Neural cell (in vitro differentiated cells): ENCODE data around the gene ZFAND2A. TPM values are rescaled to one million over a fixed set of nuclear protein-coding genes. Genes with fewer than 3 reads are reported as not detected.
"Not testable (repeated sequence)": the region's sequence is repeated elsewhere in the genome, so short reads cannot be mapped to it uniquely, and the experiment has no call there.

Experiments used
- H2AFZ ChIP-seq: fragments of 200-600, 300-800 bp; sonication (generic), shearing (Covaris generic); 2 replicates; pipeline ENCODE4 v1.6.0; 2014; ENCODE audit warnings: low read depth, mild to moderate bottlenecking, antibody characterized with exemption, low read length, moderate library complexity
- H3F3A ChIP-seq: fragments of 200-600 bp; shearing (Covaris generic); 2 replicates; pipeline ENCODE4 v1.6.1; 2016; ENCODE audit warnings: mild to moderate bottlenecking, moderate library complexity, mixed read lengths, antibody characterized with exemption, low read length; ENCODE audit not compliant: insufficient read depth, poor library complexity, severe bottlenecking
- H3K27ac ChIP-seq: fragments of 200-600, 300-800 bp; sonication (generic), shearing (Covaris generic); 2 replicates; pipeline ENCODE4 v1.5.1; 2014; ENCODE audit warnings: mild to moderate bottlenecking, low read length, moderate library complexity
- H3K27me3 ChIP-seq: fragments of 300-800, 200-600 bp; sonication (generic), shearing (Covaris generic); 2 replicates; pipeline ENCODE4 v1.6.0; 2014; ENCODE audit warnings: mild to moderate bottlenecking, low read depth, low read length, moderate library complexity; ENCODE audit not compliant: insufficient read depth
- H3K36me3 ChIP-seq: fragments of 300-800, 200-600 bp; sonication (generic), shearing (Covaris generic); 2 replicates; pipeline ENCODE4 v1.5.1; 2014; ENCODE audit warnings: mild to moderate bottlenecking, antibody characterized with exemption, low read length, moderate library complexity; ENCODE audit not compliant: insufficient read depth
- H3K4me2 ChIP-seq: fragments of 300-800, 200-600 bp; sonication (generic), shearing (Covaris generic); 2 replicates; pipeline ENCODE4 v1.6.0; 2014; ENCODE audit warnings: mild to moderate bottlenecking, low read length
- H3K4me3 ChIP-seq: fragments of 300-800, 200-600 bp; sonication (generic), shearing (Covaris generic); 2 replicates; pipeline ENCODE4 v1.5.1; 2014; ENCODE audit warnings: mild to moderate bottlenecking, low read length, moderate library complexity
- H3K79me2 ChIP-seq: fragments of 200-600 bp; shearing (Covaris generic); replicated peaks from 2 replicates; pipeline ENCODE4 v1.6.0; 2014; ENCODE audit warnings: mild to moderate bottlenecking, low read length, moderate library complexity; ENCODE audit not compliant: insufficient read depth
- H3K9ac ChIP-seq: fragments of 300-800, 200-600 bp; sonication (generic), shearing (Covaris generic); 2 replicates; pipeline ENCODE4 v1.6.1; 2016; ENCODE audit warnings: mild to moderate bottlenecking, low read length, mixed read lengths
- H3K9me2 ChIP-seq: fragments of 200-600 bp; shearing (Covaris generic); 2 replicates; pipeline ENCODE4 v1.6.1; 2016; ENCODE audit warnings: mild to moderate bottlenecking, low read length, mixed read lengths; ENCODE audit not compliant: insufficient read depth
- H3K9me3 ChIP-seq: fragments of 200-600, 300-800 bp; sonication (generic), shearing (Covaris generic); 2 replicates; pipeline ENCODE4 v1.6.1; 2016; ENCODE audit warnings: mild to moderate bottlenecking, mixed run types, low read length, moderate library complexity, mixed read lengths
- H4K20me1 ChIP-seq: fragments of 200-600 bp; shearing (Covaris generic); 2 replicates; pipeline ENCODE4 v1.6.1; 2016; ENCODE audit warnings: mild to moderate bottlenecking, mixed run types; ENCODE audit not compliant: insufficient read depth
- CTCF ChIP-seq: fragments of 450-650 bp; IDR thresholded peaks from 2 replicates; pipeline ENCODE4 v1.5.1; 2014; ENCODE audit warnings: antibody characterized with exemption, mild to moderate bottlenecking, moderate library complexity; ENCODE audit not compliant: poor library complexity, severe bottlenecking
- EP300 ChIP-seq: fragments of 450-650 bp; conservative IDR thresholded peaks from 2 replicates; pipeline ENCODE4 v1.6.1; 2014; ENCODE audit warnings: antibody characterized with exemption, mild to moderate bottlenecking, moderate library complexity; ENCODE audit not compliant: poor library complexity, severe bottlenecking
- EZH2 ChIP-seq: fragments of 200-600, 300-800 bp; shearing (Covaris generic), sonication (generic); IDR thresholded peaks from 2 replicates; pipeline ENCODE4 v1.6.1; 2014; ENCODE audit warnings: antibody characterized with exemption, low read length, borderline replicate concordance, mild to moderate bottlenecking; ENCODE audit not compliant: insufficient read depth, poor library complexity, severe bottlenecking
- POLR2AphosphoS5 ChIP-seq: IDR thresholded peaks from 2 replicates; pipeline ENCODE4 v1.6.1; 2012
- RAD21 ChIP-seq: fragments of 450-650 bp; conservative IDR thresholded peaks from 2 replicates; pipeline ENCODE4 v1.6.1; 2014; ENCODE audit warnings: antibody characterized with exemption, mild to moderate bottlenecking, moderate library complexity
- SMC3 ChIP-seq: fragments of 450-650 bp; conservative IDR thresholded peaks from 2 replicates; pipeline ENCODE4 v1.6.1; 2014; ENCODE audit warnings: antibody characterized with exemption, mild to moderate bottlenecking, moderate library complexity; ENCODE audit not compliant: poor library complexity
- TAF1 ChIP-seq: IDR thresholded peaks from 2 replicates; pipeline ENCODE4 v1.6.1; 2012; ENCODE audit warnings: low read depth
- polyA plus RNA-seq: library from polyadenylated mRNA; depleted of rRNA; stranded (reverse); fragments of >200 nt; gene quantifications from 2 replicates; pipeline ENCODE4 v1.2.3, GENCODE V29; 2014
- TF ChIP-seq, protein P1 (sequence below): IDR thresholded peaks from 2 replicates; pipeline ENCODE4 v1.6.1; 2012; ENCODE audit warnings: borderline replicate concordance

ZFAND2A gene
- polyA plus RNA-seq, 1 donor from 2014 or later = 69.9 TPM

- H3K79me2 ChIP-seq, H2AFZ ChIP-seq, H3K4me2 ChIP-seq, H3K27ac ChIP-seq, H3K4me3 ChIP-seq, H3K9me2 ChIP-seq, H3K9me3 ChIP-seq, H3K27me3 ChIP-seq, H3K36me3 ChIP-seq, H3F3A ChIP-seq, H4K20me1 ChIP-seq, H3K9ac ChIP-seq: not testable (repeated sequence)
Measured at GRCh38 chr7:1196441-1196840, 36.4 kb upstream of the ZFAND2A start.

- Histone ChIP-seq H3K79me2 (no peaks in the 10 kb centered on the region), H3K9ac (no peak overlapping the region), H3K27me3 (peaks cover 3% of the 10 kb centered on the region), H2AFZ (no peak overlapping the region), H3F3A (no peaks in the 10 kb centered on the region), H3K27ac (no peak overlapping the region), H3K4me2 (no peak overlapping the region), H3K9me2 (no peaks in the 10 kb centered on the region), H3K4me3 (no peak overlapping the region), H3K9me3 (no peaks in the 10 kb centered on the region), H3K36me3 (no peaks in the 10 kb centered on the region), H4K20me1 (no peaks in the 10 kb centered on the region)
- TF ChIP-seq CTCF (peak; percentile 54), POLR2AphosphoS5 (no peak), EP300 (no peak), EZH2 (no peak), TAF1 (no peak), RAD21 (peak; percentile 65), SMC3 (peak; percentile 49)
- TF ChIP-seq, protein P1, sequence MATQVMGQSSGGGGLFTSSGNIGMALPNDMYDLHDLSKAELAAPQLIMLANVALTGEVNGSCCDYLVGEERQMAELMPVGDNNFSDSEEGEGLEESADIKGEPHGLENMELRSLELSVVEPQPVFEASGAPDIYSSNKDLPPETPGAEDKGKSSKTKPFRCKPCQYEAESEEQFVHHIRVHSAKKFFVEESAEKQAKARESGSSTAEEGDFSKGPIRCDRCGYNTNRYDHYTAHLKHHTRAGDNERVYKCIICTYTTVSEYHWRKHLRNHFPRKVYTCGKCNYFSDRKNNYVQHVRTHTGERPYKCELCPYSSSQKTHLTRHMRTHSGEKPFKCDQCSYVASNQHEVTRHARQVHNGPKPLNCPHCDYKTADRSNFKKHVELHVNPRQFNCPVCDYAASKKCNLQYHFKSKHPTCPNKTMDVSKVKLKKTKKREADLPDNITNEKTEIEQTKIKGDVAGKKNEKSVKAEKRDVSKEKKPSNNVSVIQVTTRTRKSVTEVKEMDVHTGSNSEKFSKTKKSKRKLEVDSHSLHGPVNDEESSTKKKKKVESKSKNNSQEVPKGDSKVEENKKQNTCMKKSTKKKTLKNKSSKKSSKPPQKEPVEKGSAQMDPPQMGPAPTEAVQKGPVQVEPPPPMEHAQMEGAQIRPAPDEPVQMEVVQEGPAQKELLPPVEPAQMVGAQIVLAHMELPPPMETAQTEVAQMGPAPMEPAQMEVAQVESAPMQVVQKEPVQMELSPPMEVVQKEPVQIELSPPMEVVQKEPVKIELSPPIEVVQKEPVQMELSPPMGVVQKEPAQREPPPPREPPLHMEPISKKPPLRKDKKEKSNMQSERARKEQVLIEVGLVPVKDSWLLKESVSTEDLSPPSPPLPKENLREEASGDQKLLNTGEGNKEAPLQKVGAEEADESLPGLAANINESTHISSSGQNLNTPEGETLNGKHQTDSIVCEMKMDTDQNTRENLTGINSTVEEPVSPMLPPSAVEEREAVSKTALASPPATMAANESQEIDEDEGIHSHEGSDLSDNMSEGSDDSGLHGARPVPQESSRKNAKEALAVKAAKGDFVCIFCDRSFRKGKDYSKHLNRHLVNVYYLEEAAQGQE = no peak
Measured at GRCh38 chr7:1193593-1194424, 33.8 kb upstream of the ZFAND2A start.
